ENCODE data around the gene MBD6. TPM values are rescaled to one million over a fixed set of nuclear protein-coding genes. Genes with fewer than 3 reads are reported as not detected.

The MBD6 gene
- total RNA-seq, 2 experiments from 2014 or later, result 23.9 to 110 TPM

GRCh38 chr12:57571926-57572762 is 49.5 kb downstream of the MBD6 start:
- DNase-seq (ENCODE audit: low spot score), result no peak
- TF ChIP-seq EZH2phosphoT487 (IDR thresholded peaks at IDR 0.05; ENCODE audit: borderline replicate concordance, low read depth, low read length) (no peak), CTCF (conservative IDR thresholded peaks at IDR 0.05; ENCODE audit: low read length) (no peak)
- ChIA-PET CTCF (ENCODE audit: unreplicated experiment) (no interaction called here), POLR2A (interaction anchor here (0.6 to 1.7 kb wide), 4 partner anchors 9 to 597 kb away, joined by 3 to 4 read pairs (median 3); partner anchors contain the start of gene DCTN2)
- Histone ChIP-seq H2AFZ (ENCODE audit: low read length) (no peak overlapping the region), H4K20me1 (ENCODE audit: insufficient read depth, low read length) (no peaks in the 10 kb centered on the region), H3K4me1 (ENCODE audit: insufficient read depth, low read length, poor library complexity, severe bottlenecking) (no peaks in the 10 kb centered on the region), H3K27ac (ENCODE audit: low read depth, low read length, poor library complexity, severe bottlenecking) (no peak overlapping the region), H3K36me3 (ENCODE audit: insufficient read depth, low read length) (no peaks in the 10 kb centered on the region), H3K4me3 (ENCODE audit: low read depth, low read length, poor library complexity, severe bottlenecking) (no peak overlapping the region), H3K9me3 (ENCODE audit: low read length) (no peaks in the 10 kb centered on the region), H3K79me2 (ENCODE audit: insufficient read depth, low read depth, low read length) (no peaks in the 10 kb centered on the region), H3K4me2 (ENCODE audit: low read length) (no peak overlapping the region), H3K9me2 (ENCODE audit: insufficient read depth, low read length) (no peaks in the 10 kb centered on the region)
- intact Hi-C loops (cut with micrococcal nuclease; ENCODE audit: unreplicated experiment), result no loop called here
- BruUV-seq (replicated peaks), result no TSS peak

GRCh38 chr12:57574795-57575194 is 52.2 kb downstream of the MBD6 start:
- Histone ChIP-seq H3K4me3 (ENCODE audit: low read depth, low read length, poor library complexity, severe bottlenecking) (no peak overlapping the region), H3K79me2 (ENCODE audit: insufficient read depth, low read depth, low read length) (no peaks in the 10 kb centered on the region), H3K27ac (ENCODE audit: low read depth, low read length, poor library complexity, severe bottlenecking) (no peak overlapping the region), H3K4me1 (ENCODE audit: insufficient read depth, low read length, poor library complexity, severe bottlenecking) (no peaks in the 10 kb centered on the region), H3K36me3 (ENCODE audit: insufficient read depth, low read length) (no peaks in the 10 kb centered on the region), H4K20me1 (ENCODE audit: insufficient read depth, low read length) (no peaks in the 10 kb centered on the region), H3K9me2 (ENCODE audit: insufficient read depth, low read length) (no peaks in the 10 kb centered on the region), H2AFZ (ENCODE audit: low read length) (no peak overlapping the region), H3K9me3 (ENCODE audit: low read length) (no peaks in the 10 kb centered on the region), H3K4me2 (ENCODE audit: low read length) (no peak overlapping the region)
- intact Hi-C loops (cut with micrococcal nuclease; ENCODE audit: unreplicated experiment), result no loop called here
- TF ChIP-seq CTCF (conservative IDR thresholded peaks at IDR 0.05; ENCODE audit: low read length), result no peak
- no peak for TF ChIP-seq EZH2phosphoT487 (IDR thresholded peaks at IDR 0.05; ENCODE audit: borderline replicate concordance, low read depth, low read length)
- no TSS peak for BruUV-seq (replicated peaks)
- ChIA-PET CTCF (ENCODE audit: unreplicated experiment) (no interaction called here), POLR2A (interaction anchor here (0.9 kb wide), 1 partner anchor 87 kb away, joined by 4 read pairs; no protein-coding TSS in a partner anchor)
- no peak for DNase-seq (ENCODE audit: low spot score)

Measured in OCI-LY7 (cell line).